Muscle layer of colon (tissue), 2 donors: ENCODE data around the gene OMD.

Experiments
- H3K27ac ChIP-seq: one replicate; pipeline ENCODE4 v1.7.0; 2013; ENCODE audit warnings: low read depth, mild to moderate bottlenecking, low read length, moderate library complexity
- H3K27me3 ChIP-seq, 2 donors: one replicate each; pipeline ENCODE4 v1.7.0; 2013; ENCODE audit warnings: low read length in 2 of 2, mild to moderate bottlenecking in 2 of 2; ENCODE audit not compliant: insufficient read depth in 2 of 2, control insufficient read depth in 1 of 2
- H3K36me3 ChIP-seq: one replicate; pipeline ENCODE4 v1.7.0; 2013; ENCODE audit warnings: mild to moderate bottlenecking, low read length; ENCODE audit not compliant: insufficient read depth
- H3K4me1 ChIP-seq: one replicate; pipeline ENCODE4 v1.7.0; 2013; ENCODE audit warnings: mild to moderate bottlenecking, low read length; ENCODE audit not compliant: insufficient read depth
- H3K4me3 ChIP-seq, 2 donors: one replicate each; pipeline ENCODE4 v1.7.0; 2013; ENCODE audit warnings: low read length in 2 of 2, low read depth in 1 of 2, mild to moderate bottlenecking in 1 of 2, moderate library complexity in 1 of 2
- H3K9ac ChIP-seq: one replicate; pipeline ENCODE4 v1.7.0; 2013; ENCODE audit warnings: low read length
- H3K9me3 ChIP-seq: one replicate; pipeline ENCODE4 v1.7.0; 2013; ENCODE audit warnings: mild to moderate bottlenecking, low read length
- donor health status: abdominal sarcoma.
- donor health status: Adenocarcinoma of cecum.

Gene OMD

GRCh38 chr9:92385953-92386352 is 38.3 kb downstream of the OMD start:
- Histone ChIP-seq H3K27ac (no peak overlapping the region), H3K36me3 (no peaks in the 10 kb centered on the region), H3K9me3 (no peaks in the 10 kb centered on the region)

GRCh38 chr9:92385477-92385876 is 38.8 kb downstream of the OMD start:
- Histone ChIP-seq H3K4me3 (no peak overlapping the region), H3K27ac (peak overlapping the region; percentile 29), H3K4me1 (peaks cover 10% of the 10 kb centered on the region), H3K36me3 (no peaks in the 10 kb centered on the region), H3K9ac (no peak overlapping the region), H3K9me3 (no peaks in the 10 kb centered on the region), H3K27me3 (no peaks in the 10 kb centered on the region)

More at GRCh38 chr9:92385953-92386352, 38.3 kb downstream of the OMD start:
- Histone ChIP-seq H3K4me1 (peaks cover 11% of the 10 kb centered on the region), H3K9ac (no peak overlapping the region), H3K27me3 (no peaks in the 10 kb centered on the region), H3K4me3 (no peak overlapping the region)

GRCh38 chr9:92385001-92385400 is 39.3 kb downstream of the OMD start:
- Histone ChIP-seq H3K9me3 (no peaks in the 10 kb centered on the region), H3K9ac (no peak overlapping the region), H3K27ac (peak overlapping the region; percentile 29), H3K36me3 (no peaks in the 10 kb centered on the region), H3K27me3 (no peaks in the 10 kb centered on the region), H3K4me1 (peaks cover 6% of the 10 kb centered on the region), H3K4me3 (no peak overlapping the region)

GRCh38 chr9:92384375-92384774 is 39.9 kb downstream of the OMD start:
- no peak overlapping the region for H3K27ac ChIP-seq
- H3K4me1 ChIP-seq = no peaks in the 10 kb centered on the region
- no peaks in the 10 kb centered on the region for H3K27me3 ChIP-seq
- H3K9me3 ChIP-seq = no peaks in the 10 kb centered on the region
- no peaks in the 10 kb centered on the region for H3K36me3 ChIP-seq
- no peak overlapping the region for H3K4me3 ChIP-seq
- H3K9ac ChIP-seq = no peak overlapping the region

GRCh38 chr9:92381775-92382174 is 42.5 kb downstream of the OMD start:
- Histone ChIP-seq H3K4me1 (no peaks in the 10 kb centered on the region), H3K9ac (no peak overlapping the region), H3K27ac (no peak overlapping the region), H3K4me3 (no peak overlapping the region), H3K9me3 (no peaks in the 10 kb centered on the region), H3K27me3 (no peaks in the 10 kb centered on the region), H3K36me3 (no peaks in the 10 kb centered on the region)

GRCh38 chr9:92380603-92381002 is 43.7 kb downstream of the OMD start:
- Histone ChIP-seq H3K9me3 (no peaks in the 10 kb centered on the region), H3K9ac (no peak overlapping the region)

GRCh38 chr9:92378865-92379560 is 45.3 kb downstream of the OMD start:
- H3K4me1 ChIP-seq = no peaks in the 10 kb centered on the region
- H3K9ac ChIP-seq = no peak overlapping the region
- no peaks in the 10 kb centered on the region for H3K36me3 ChIP-seq
- H3K27ac ChIP-seq = no peak overlapping the region
- H3K9me3 ChIP-seq = no peaks in the 10 kb centered on the region
- H3K4me3 ChIP-seq = no peak overlapping the region
- no peaks in the 10 kb centered on the region for H3K27me3 ChIP-seq

More at GRCh38 chr9:92380603-92381002, 43.7 kb downstream of the OMD start:
- Histone ChIP-seq H3K36me3 (no peaks in the 10 kb centered on the region), H3K27ac (no peak overlapping the region), H3K4me3 (no peak overlapping the region), H3K27me3 (no peaks in the 10 kb centered on the region), H3K4me1 (no peaks in the 10 kb centered on the region)

GRCh38 chr9:92377876-92378275 is 46.4 kb downstream of the OMD start:
- Histone ChIP-seq H3K9me3 (no peaks in the 10 kb centered on the region), H3K27ac (no peak overlapping the region), H3K4me1 (no peaks in the 10 kb centered on the region), H3K27me3 (no peaks in the 10 kb centered on the region), H3K36me3 (no peaks in the 10 kb centered on the region), H3K9ac (no peak overlapping the region), H3K4me3 (no peak overlapping the region)

- Histone ChIP-seq H3K9ac (no peak overlapping the region), H3K27ac (no peak overlapping the region), H3K36me3 (no peaks in the 10 kb centered on the region), H3K27me3 (no peaks in the 10 kb centered on the region), H3K4me1 (peaks cover 5% of the 10 kb centered on the region), H3K4me3 (no peak overlapping the region), H3K9me3 (no peaks in the 10 kb centered on the region)
These were observed 51.1 kb downstream of the OMD start for GRCh38 chr9:92373167-92373566.

- no peak overlapping the region for H3K4me3 ChIP-seq
- peak overlapping the region; percentile 37 for H3K27ac ChIP-seq
- no peaks in the 10 kb centered on the region for H3K9me3 ChIP-seq
- peaks cover 5% of the 10 kb centered on the region for H3K4me1 ChIP-seq
- no peak overlapping the region for H3K9ac ChIP-seq
- H3K36me3 ChIP-seq = no peaks in the 10 kb centered on the region
- H3K27me3 ChIP-seq = no peaks in the 10 kb centered on the region
These were observed 55.2 kb downstream of the OMD start for GRCh38 chr9:92369075-92369474.
